MM.1S (cell line): ENCODE measurements around the gene BCAR3.

Source experiments
- DNase-seq: peaks from one replicate; pipeline ENCODE4 v3.0.0-alpha.2; 2015
- H2AFZ ChIP-seq: fragments of 300-600 bp; sonication (generic); 2 replicates; pipeline ENCODE4 v1.6.0; 2016; ENCODE audit warnings: antibody characterized with exemption, low read length
- H3F3A ChIP-seq: fragments of 300-600 bp; sonication (generic); 2 replicates; pipeline ENCODE4 v1.6.1; 2016; ENCODE audit warnings: mild to moderate bottlenecking, antibody characterized with exemption, low read length, moderate library complexity, mixed read lengths; ENCODE audit not compliant: insufficient read depth
- H3K27ac ChIP-seq: fragments of 300-600 bp; sonication (generic); 2 replicates; pipeline ENCODE4 v1.5.1; 2016; ENCODE audit warnings: mild to moderate bottlenecking, low read length
- H3K27me3 ChIP-seq: fragments of 300-600 bp; sonication (generic); replicated peaks from 2 replicates; pipeline ENCODE4 v1.6.0; 2016; ENCODE audit warnings: low read length; ENCODE audit not compliant: insufficient read depth
- H3K36me3 ChIP-seq: fragments of 300-600 bp; sonication (generic); replicated peaks from 2 replicates; pipeline ENCODE4 v1.6.1; 2016; ENCODE audit warnings: mild to moderate bottlenecking, low read length, mixed read lengths; ENCODE audit not compliant: insufficient read depth
- H3K4me1 ChIP-seq: fragments of 300-600 bp; sonication (generic); 2 replicates; pipeline ENCODE4 v1.6.1; 2016; ENCODE audit warnings: low read length, mixed read lengths
- H3K4me2 ChIP-seq: fragments of 300-600 bp; sonication (generic); 2 replicates; pipeline ENCODE4 v1.6.0; 2016; ENCODE audit warnings: low read depth, low read length
- H3K4me3 ChIP-seq: fragments of 300-600 bp; sonication (generic); 2 replicates; pipeline ENCODE4 v1.5.1; 2016; ENCODE audit warnings: low read length, mixed read lengths
- H3K79me2 ChIP-seq: fragments of 300-600 bp; sonication (generic); 2 replicates; pipeline ENCODE4 v1.6.1; 2016; ENCODE audit warnings: mixed run types, low read length, mixed read lengths
- H3K9ac ChIP-seq: fragments of 300-600 bp; sonication (generic); 2 replicates; pipeline ENCODE4 v1.6.1; 2016; ENCODE audit warnings: low read length, mixed read lengths
- H3K9me2 ChIP-seq: fragments of 300-600 bp; sonication (generic); replicated peaks from 2 replicates; pipeline ENCODE4 v1.6.1; 2016; ENCODE audit warnings: mild to moderate bottlenecking, low read length, mixed read lengths; ENCODE audit not compliant: insufficient read depth
- H3K9me3 ChIP-seq: fragments of 300-600 bp; sonication (generic); replicated peaks from 2 replicates; pipeline ENCODE4 v1.6.1; 2016; ENCODE audit warnings: mild to moderate bottlenecking, low read length, mixed read lengths; ENCODE audit not compliant: insufficient read depth
- H4K20me1 ChIP-seq: fragments of 300-600 bp; sonication (generic); 2 replicates; pipeline ENCODE4 v1.6.1; 2016; ENCODE audit warnings: mild to moderate bottlenecking, low read length, moderate library complexity, mixed read lengths; ENCODE audit not compliant: insufficient read depth
- EZH2 ChIP-seq: fragments of 300-600 bp; sonication (generic); optimal IDR thresholded peaks from 2 replicates; pipeline ENCODE3; 2017; ENCODE audit warnings: low read depth, mild to moderate bottlenecking, antibody characterized with exemption, low read length, mixed read lengths
- EZH2phosphoT487 ChIP-seq: fragments of 300-600 bp; sonication (generic); IDR thresholded peaks from 2 replicates; pipeline ENCODE4 v1.6.1; 2018; ENCODE audit warnings: antibody characterized with exemption, low read length
- TF ChIP-seq, protein P1 (sequence below): fragments of 300-600 bp; sonication (generic); IDR thresholded peaks from 2 replicates; pipeline ENCODE4 v1.5.1; 2016; ENCODE audit warnings: antibody characterized with exemption, low read length, mixed read lengths

Gene BCAR3

DNA sequence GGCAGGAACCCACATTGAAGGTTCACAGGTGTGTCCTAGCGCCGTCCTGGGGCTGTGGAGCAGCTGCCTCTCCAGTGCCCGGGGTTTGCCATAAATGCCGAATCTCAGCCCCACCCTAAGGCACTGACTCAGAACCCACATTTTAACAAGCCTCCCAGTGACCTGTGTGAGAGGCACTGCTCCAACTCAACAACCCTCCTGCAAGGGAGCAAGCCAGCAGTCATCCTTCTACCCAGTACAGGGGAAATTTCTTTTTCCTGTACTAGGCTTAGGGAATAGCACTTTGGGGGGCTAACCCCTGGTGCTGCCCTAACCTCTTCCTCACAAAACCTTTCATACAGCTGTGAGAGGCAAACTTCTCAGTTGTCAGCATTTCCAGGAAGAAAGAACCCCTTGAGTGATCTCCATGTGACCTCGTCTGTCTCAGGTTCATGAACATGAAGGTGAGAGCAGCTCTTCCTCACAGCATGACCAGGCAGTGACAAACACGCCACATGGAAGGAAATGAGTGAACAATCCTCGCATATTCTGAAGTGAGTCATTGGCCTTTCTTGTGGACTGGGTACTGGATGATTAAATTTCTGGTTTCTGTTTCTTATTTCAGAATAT, 11.4 kb upstream of the BCAR3 start:
- H3K79me2 ChIP-seq: no peaks in the 10 kb centered on the region

GRCh38 chr1:93692451-93692861, 10.8 kb upstream of the BCAR3 start:
- H3K4me2 ChIP-seq: no peak overlapping the region
- H3K9ac ChIP-seq: no peak overlapping the region
- TF ChIP-seq EZH2 (no peak), EZH2phosphoT487 (no peak)
- TF ChIP-seq, protein P1, sequence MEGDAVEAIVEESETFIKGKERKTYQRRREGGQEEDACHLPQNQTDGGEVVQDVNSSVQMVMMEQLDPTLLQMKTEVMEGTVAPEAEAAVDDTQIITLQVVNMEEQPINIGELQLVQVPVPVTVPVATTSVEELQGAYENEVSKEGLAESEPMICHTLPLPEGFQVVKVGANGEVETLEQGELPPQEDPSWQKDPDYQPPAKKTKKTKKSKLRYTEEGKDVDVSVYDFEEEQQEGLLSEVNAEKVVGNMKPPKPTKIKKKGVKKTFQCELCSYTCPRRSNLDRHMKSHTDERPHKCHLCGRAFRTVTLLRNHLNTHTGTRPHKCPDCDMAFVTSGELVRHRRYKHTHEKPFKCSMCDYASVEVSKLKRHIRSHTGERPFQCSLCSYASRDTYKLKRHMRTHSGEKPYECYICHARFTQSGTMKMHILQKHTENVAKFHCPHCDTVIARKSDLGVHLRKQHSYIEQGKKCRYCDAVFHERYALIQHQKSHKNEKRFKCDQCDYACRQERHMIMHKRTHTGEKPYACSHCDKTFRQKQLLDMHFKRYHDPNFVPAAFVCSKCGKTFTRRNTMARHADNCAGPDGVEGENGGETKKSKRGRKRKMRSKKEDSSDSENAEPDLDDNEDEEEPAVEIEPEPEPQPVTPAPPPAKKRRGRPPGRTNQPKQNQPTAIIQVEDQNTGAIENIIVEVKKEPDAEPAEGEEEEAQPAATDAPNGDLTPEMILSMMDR: no peak
- no peaks in the 10 kb centered on the region for H3K27me3 ChIP-seq
- no peaks in the 10 kb centered on the region for H4K20me1 ChIP-seq
- H3K4me1 ChIP-seq: no peaks in the 10 kb centered on the region
- H3K79me2 ChIP-seq: no peaks in the 10 kb centered on the region
- H2AFZ ChIP-seq: no peak overlapping the region
- H3F3A ChIP-seq: no peaks in the 10 kb centered on the region
- DNase-seq: no peak
- H3K9me3 ChIP-seq: no peaks in the 10 kb centered on the region
- H3K4me3 ChIP-seq: no peak overlapping the region
- no peak overlapping the region for H3K27ac ChIP-seq
- H3K36me3 ChIP-seq: no peaks in the 10 kb centered on the region
- no peaks in the 10 kb centered on the region for H3K9me2 ChIP-seq

More for the DNA sequence above, 11.4 kb upstream of the BCAR3 start:
- H3K9me2 ChIP-seq: no peaks in the 10 kb centered on the region
- no peaks in the 10 kb centered on the region for H3K36me3 ChIP-seq
- H3F3A ChIP-seq: no peaks in the 10 kb centered on the region
- H3K4me1 ChIP-seq: no peaks in the 10 kb centered on the region
- no peaks in the 10 kb centered on the region for H3K9me3 ChIP-seq
- H3K4me3 ChIP-seq: no peak overlapping the region
- no peak overlapping the region for H3K4me2 ChIP-seq
- H3K27ac ChIP-seq: no peak overlapping the region
- no peak for DNase-seq
- no peaks in the 10 kb centered on the region for H4K20me1 ChIP-seq
- no peaks in the 10 kb centered on the region for H3K27me3 ChIP-seq
- no peak overlapping the region for H2AFZ ChIP-seq
- TF ChIP-seq, protein P1: no peak
- TF ChIP-seq EZH2phosphoT487 (no peak), EZH2 (no peak)
- no peak overlapping the region for H3K9ac ChIP-seq

- Histone ChIP-seq H3K27me3 (no peaks in the 10 kb centered on the region), H3K36me3 (no peaks in the 10 kb centered on the region), H3K9me3 (no peaks in the 10 kb centered on the region), H3K4me1 (no peaks in the 10 kb centered on the region), H3K4me2 (no peak overlapping the region), H3F3A (no peaks in the 10 kb centered on the region), H3K79me2 (no peaks in the 10 kb centered on the region), H3K4me3 (no peak overlapping the region), H2AFZ (no peak overlapping the region), H3K9ac (no peak overlapping the region), H3K27ac (no peak overlapping the region), H4K20me1 (no peaks in the 10 kb centered on the region), H3K9me2 (no peaks in the 10 kb centered on the region)
- no peak for DNase-seq
- TF ChIP-seq, protein P1: no peak
- TF ChIP-seq EZH2phosphoT487 (no peak), EZH2 (no peak)
These were observed 10.4 kb upstream of the BCAR3 start for GRCh38 chr1:93692026-93692425.
